ENCODE measurements around the gene AGPS. TPM values are rescaled to one million over a fixed set of nuclear protein-coding genes. Genes with fewer than 3 reads are reported as not detected.

The AGPS gene
- polyA plus RNA-seq, 2 of the 4 experiments (the other 2 are of a cell fraction): 49.8 to 62.1 TPM

- POLR2A ChIA-PET: no interaction called here
- FAIRE-seq (no peak), DNase-seq (ENCODE audit: low read depth in 1 of 2, low spot score in 1 of 2) (no peak), ATAC-seq (no peak)
- Histone ChIP-seq H3K4me2 (no peak overlapping the region), H3K9me3 (no peaks in the 10 kb centered on the region), H3K4me3 (no peak overlapping the region), H3K4me1 (peaks cover 35% of the 10 kb centered on the region), H3K27ac (no peak overlapping the region)
- TF ChIP-seq PHF8 (IDR thresholded peaks at IDR 0.05; ENCODE audit: borderline replicate concordance, low read depth): no peak
- TF ChIP-seq MAFK (IDR thresholded peaks at IDR 0.05; ENCODE audit: partially characterized antibody): peak; percentile 54
- TF ChIP-seq SREBF2 (IDR thresholded peaks at IDR 0.05): no peak
- TF ChIP-seq HOXB5 (CRISPR knock-in tag; IDR thresholded peaks at IDR 0.05): no peak
- no peak for TF ChIP-seq CEBPB (IDR thresholded peaks at IDR 0.05)
- no peak for TF ChIP-seq FOSB (CRISPR knock-in tag; IDR thresholded peaks at IDR 0.05)
- CTCF ChIA-PET: interaction anchor here (1.3 to 3.7 kb wide), 3 partner anchors 11 to 240 kb away, joined by 4 to 24 read pairs (median 7); no protein-coding TSS in a partner anchor
- WGBS (ENCODE audit: missing lambda C conversion rate): 88% methylated on average over 3 of the region's 3 CpGs
Observed at GRCh38 chr2:177404243-177404642, 11.7 kb downstream of the AGPS start.

GRCh38 chr2:177405029-177405692 lies 12.6 kb downstream of the AGPS start:
- no peak for FAIRE-seq
- Histone ChIP-seq H3K4me3 (no peak overlapping the region), H3K9me3 (no peaks in the 10 kb centered on the region), H3K4me1 (peaks cover 25% of the 10 kb centered on the region), H3K27ac (no peak overlapping the region), H3K4me2 (no peak overlapping the region)
- ATAC-seq: no peak
- POLR2A ChIA-PET: no interaction called here
- no peak for DNase-seq (ENCODE audit: low read depth in 1 of 2, low spot score in 1 of 2)
- 82% methylated on average over 2 of the region's 2 CpGs for WGBS (ENCODE audit: missing lambda C conversion rate)
- TF ChIP-seq FOXS1 (CRISPR knock-in tag; IDR thresholded peaks at IDR 0.05) (no peak), NR3C1 (IDR thresholded peaks at IDR 0.05) (no peak), CHD4 (IDR thresholded peaks at IDR 0.05; ENCODE audit: borderline replicate concordance) (no peak), MAFK (IDR thresholded peaks at IDR 0.05; ENCODE audit: partially characterized antibody) (peak; percentile 24)
- CTCF ChIA-PET: interaction anchor here (1.3 to 3.7 kb wide), 4 partner anchors 10 to 241 kb away, joined by 4 to 24 read pairs (median 6); no protein-coding TSS in a partner anchor

- 94% methylated on average over 1 of the region's 1 CpG for WGBS (ENCODE audit: missing lambda C conversion rate)
- peaks cover 15% of the 10 kb centered on the region for H3K4me1 ChIP-seq
- FAIRE-seq: no peak
Observed at GRCh38 chr2:177406182-177406581, 13.6 kb downstream of the AGPS start.

More at GRCh38 chr2:177406182-177406581, 13.6 kb downstream of the AGPS start:
- ATAC-seq (no peak), DNase-seq (ENCODE audit: low read depth in 1 of 2, low spot score in 1 of 2) (no peak)
- ChIA-PET POLR2A (no interaction called here), CTCF (interaction anchor here (0.6 to 3.7 kb wide), 5 partner anchors 9 to 211 kb away, joined by 3 to 24 read pairs (median 4); no protein-coding TSS in a partner anchor)
- Histone ChIP-seq H3K4me2 (no peak overlapping the region), H3K27ac (no peak overlapping the region), H3K4me3 (no peak overlapping the region), H3K9me3 (no peaks in the 10 kb centered on the region)
- TF ChIP-seq HOXA7 (CRISPR knock-in tag; IDR thresholded peaks at IDR 0.05) (no peak), POLR2AphosphoS2 (conservative IDR thresholded peaks at IDR 0.05; ENCODE audit: low read length) (no peak), EP300 (IDR thresholded peaks at IDR 0.05) (no peak), SMC3 (IDR thresholded peaks at IDR 0.05) (no peak), CHD2 (IDR thresholded peaks at IDR 0.05; ENCODE audit: low read length, partially characterized antibody) (no peak), RCOR1 (IDR thresholded peaks at IDR 0.05; ENCODE audit: low read depth, low read length) (no peak), KDM5A (IDR thresholded peaks at IDR 0.05) (no peak), JUNB (IDR thresholded peaks at IDR 0.05) (no peak), ESRRA (IDR thresholded peaks at IDR 0.05; ENCODE audit: borderline replicate concordance, low read length) (no peak), GATA3 (IDR thresholded peaks at IDR 0.05; ENCODE audit: borderline replicate concordance) (no peak), REST (IDR thresholded peaks at IDR 0.05) (no peak)
